Natural killer cell (primary cell): ENCODE measurements around the gene ICE1. TPM values are rescaled to one million over a fixed set of nuclear protein-coding genes. Genes with fewer than 3 reads are reported as not detected.
A peak's percentile ranks its signal among the peaks of the same experiment; 100 is the strongest.
"Not testable (repeated sequence)": the region's sequence is repeated elsewhere in the genome, so short reads cannot be mapped to it uniquely, and the experiment has no call there.

Experiments
- ATAC-seq, 3 donors: fragments of 150-1000 bp in 2 of 3; fragments of 200-7000 bp in 1 of 3; cut with Tn5 transposase; 1 replicate in 1 of 3; 2 replicates in 2 of 3; pipeline ENCODE4 v1.10.0; 2021; ENCODE audit warnings: mild to moderate bottlenecking in 2 of 3, moderate library complexity in 2 of 3
- DNase-seq, 2 donors: peaks; one replicate each; pipeline versions ENCODE4 v3.0.0 to v3.0.0-alpha.2; 2013 to 2021; ENCODE audit warnings: mixed read lengths in 1 of 2
- H3K27ac ChIP-seq: one replicate; pipeline ENCODE4 v1.5.1; 2013; ENCODE audit warnings: mild to moderate bottlenecking, low read length
- H3K27me3 ChIP-seq: one replicate; pipeline ENCODE4 v1.6.1; 2013; ENCODE audit warnings: low read length; ENCODE audit not compliant: control insufficient read depth, insufficient read depth
- H3K36me3 ChIP-seq: one replicate; pipeline ENCODE4 v1.6.1; 2013; ENCODE audit warnings: low read length; ENCODE audit not compliant: control insufficient read depth, insufficient read depth
- H3K4me1 ChIP-seq: one replicate; pipeline ENCODE4 v1.6.1; 2013; ENCODE audit warnings: low read length; ENCODE audit not compliant: control insufficient read depth, insufficient read depth
- H3K4me3 ChIP-seq: one replicate; pipeline ENCODE4 v1.5.1; 2013; ENCODE audit warnings: low read length
- H3K9me3 ChIP-seq: one replicate; pipeline ENCODE4 v1.6.1; 2013; ENCODE audit warnings: low read length; ENCODE audit not compliant: control insufficient read depth, insufficient read depth
- H3K27ac Mint-ChIP-seq, 2 donors: one replicate each; pipeline ENCODE4 v1.8.0; 2022; ENCODE audit warnings: mild to moderate bottlenecking in 2 of 2, mixed read lengths in 2 of 2, moderate library complexity in 1 of 2
- H3K27me3 Mint-ChIP-seq, 2 donors: one replicate each; pipeline ENCODE4 v1.8.0; 2022; ENCODE audit warnings: low read depth in 2 of 2, mixed read lengths in 2 of 2
- H3K36me3 Mint-ChIP-seq: one replicate; pipeline ENCODE4 v1.8.0; 2022; ENCODE audit warnings: mixed read lengths
- H3K4me1 Mint-ChIP-seq, 2 donors: one replicate each; pipeline ENCODE4 v1.8.0; 2022; ENCODE audit warnings: mixed read lengths in 2 of 2
- H3K4me3 Mint-ChIP-seq: one replicate; pipeline ENCODE4 v1.8.0; 2022; ENCODE audit warnings: mild to moderate bottlenecking, moderate library complexity, mixed read lengths
- H3K9me3 Mint-ChIP-seq, 2 donors: one replicate each; pipeline ENCODE4 v1.8.0; 2022; ENCODE audit warnings: mixed read lengths in 2 of 2
- WGBS: methylation state at CpG from one replicate; pipeline ENCODE4 v1.1.7; 2013; ENCODE audit warnings: missing lambda C conversion rate; ENCODE audit not compliant: insufficient coverage; 5-methylcytosine and 5-hydroxymethylcytosine counted together
- intact Hi-C: fragments of 100-400 bp; cut with micrococcal nuclease; formaldehyde crosslinking; loops from one replicate; pipeline ENCODE4 v1.14.2; 2022
- total RNA-seq, 4 donors: library from RNA; stranded (reverse); fragments of 120-200 nt in 1 of 4; gene quantifications; one replicate each; pipeline versions ENCODE4 v1.2.3 to v1.2.4, GENCODE V29; 2013 to 2022
- TF ChIP-seq, protein P1 (sequence below): fragments of 200-600 bp; IDR thresholded peaks from one replicate; pipeline ENCODE4 v1.8.0; 2022; ENCODE audit warnings: antibody characterized with exemption

Gene ICE1
- total RNA-seq, 3 donors from 2014 or later (not counting 1 experiment from before 2014, with no cell fraction given), result 29.7 to 44.5 (median 36.6) TPM

DNA sequence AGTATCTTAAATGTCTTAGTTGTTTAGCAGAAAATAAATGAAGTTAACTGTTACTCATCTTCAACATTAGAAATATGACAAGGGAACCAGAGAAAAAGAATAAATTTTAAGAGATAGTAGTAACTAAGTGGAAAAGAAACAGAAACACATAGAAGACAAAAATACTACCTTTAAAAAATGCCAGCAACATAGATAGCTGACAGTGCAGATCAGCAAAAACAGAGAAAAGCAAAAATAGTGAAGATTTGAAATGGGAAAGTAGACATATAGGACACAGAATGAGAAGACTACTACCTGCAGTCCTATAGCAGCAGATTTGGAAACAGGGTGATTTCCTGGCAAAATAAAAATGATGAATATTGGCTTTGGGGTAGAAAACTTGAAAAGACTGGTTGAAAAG, 48.5 kb downstream of the ICE1 start:
- no peak overlapping the region for H3K4me3 Mint-ChIP-seq
- no peak overlapping the region for H3K27ac ChIP-seq
- peaks cover 40% of the 10 kb centered on the region for H3K36me3 ChIP-seq
- ATAC-seq (no peak), DNase-seq (no peak)
- peaks cover 0 to 6% of the 10 kb centered on the region in 2 donors for H3K4me1 Mint-ChIP-seq
- H3K4me1 ChIP-seq, result no peaks in the 10 kb centered on the region
- no peak overlapping the region for H3K4me3 ChIP-seq
- H3K27ac Mint-ChIP-seq, result no peak overlapping the region
- no peaks in the 10 kb centered on the region for H3K27me3 Mint-ChIP-seq
- H3K27me3 ChIP-seq, result no peaks in the 10 kb centered on the region
- no peaks in the 10 kb centered on the region for H3K9me3 Mint-ChIP-seq
- no peaks in the 10 kb centered on the region for H3K9me3 ChIP-seq
- intact Hi-C loops, result no loop called here
- peaks cover 13% of the 10 kb centered on the region for H3K36me3 Mint-ChIP-seq
- TF ChIP-seq, protein P1, sequence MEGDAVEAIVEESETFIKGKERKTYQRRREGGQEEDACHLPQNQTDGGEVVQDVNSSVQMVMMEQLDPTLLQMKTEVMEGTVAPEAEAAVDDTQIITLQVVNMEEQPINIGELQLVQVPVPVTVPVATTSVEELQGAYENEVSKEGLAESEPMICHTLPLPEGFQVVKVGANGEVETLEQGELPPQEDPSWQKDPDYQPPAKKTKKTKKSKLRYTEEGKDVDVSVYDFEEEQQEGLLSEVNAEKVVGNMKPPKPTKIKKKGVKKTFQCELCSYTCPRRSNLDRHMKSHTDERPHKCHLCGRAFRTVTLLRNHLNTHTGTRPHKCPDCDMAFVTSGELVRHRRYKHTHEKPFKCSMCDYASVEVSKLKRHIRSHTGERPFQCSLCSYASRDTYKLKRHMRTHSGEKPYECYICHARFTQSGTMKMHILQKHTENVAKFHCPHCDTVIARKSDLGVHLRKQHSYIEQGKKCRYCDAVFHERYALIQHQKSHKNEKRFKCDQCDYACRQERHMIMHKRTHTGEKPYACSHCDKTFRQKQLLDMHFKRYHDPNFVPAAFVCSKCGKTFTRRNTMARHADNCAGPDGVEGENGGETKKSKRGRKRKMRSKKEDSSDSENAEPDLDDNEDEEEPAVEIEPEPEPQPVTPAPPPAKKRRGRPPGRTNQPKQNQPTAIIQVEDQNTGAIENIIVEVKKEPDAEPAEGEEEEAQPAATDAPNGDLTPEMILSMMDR, result no peak

DNA sequence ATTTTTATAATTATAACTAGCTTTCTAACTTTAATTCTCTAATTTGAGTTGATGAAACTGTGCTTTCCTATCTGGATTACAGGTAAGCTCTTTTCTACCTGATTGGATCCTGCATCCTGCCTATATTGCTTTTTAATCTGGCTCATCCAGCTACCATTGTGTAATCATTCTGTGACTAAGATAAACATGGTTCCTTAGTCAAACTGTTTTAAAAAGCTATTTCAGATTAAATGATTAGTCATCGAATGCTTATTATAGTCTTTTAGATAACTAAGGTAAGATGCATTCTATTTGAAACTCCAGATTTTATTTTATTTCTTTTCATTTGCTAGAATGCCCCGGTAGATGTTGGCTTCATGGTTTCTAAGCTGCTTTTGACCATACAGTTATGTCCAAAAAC, 50.7 kb downstream of the ICE1 start:
- Mint-ChIP-seq H3K27me3 (no peaks in the 10 kb centered on the region), H3K9me3 (no peaks in the 10 kb centered on the region), H3K4me1 (no peaks in the 10 kb centered on the region), H3K4me3 (no peak overlapping the region), H3K27ac (no peak overlapping the region), H3K36me3 (peaks cover 17% of the 10 kb centered on the region)
- Histone ChIP-seq H3K4me3 (no peak overlapping the region), H3K27me3 (no peaks in the 10 kb centered on the region), H3K36me3 (peaks cover 33% of the 10 kb centered on the region), H3K4me1 (no peaks in the 10 kb centered on the region), H3K27ac (no peak overlapping the region), H3K9me3 (no peaks in the 10 kb centered on the region)
- 100% methylated on average over 2 of the region's 2 CpGs for WGBS
- intact Hi-C loops, result no loop called here
- TF ChIP-seq, protein P1, result no peak
- ATAC-seq (no peak), DNase-seq (no peak)

GRCh38 chr5:5474961-5475360, 52.5 kb downstream of the ICE1 start:
- DNase-seq (no peak), ATAC-seq (no peak)
- no peaks in the 10 kb centered on the region for H3K27me3 ChIP-seq
- H3K9me3 ChIP-seq, result no peaks in the 10 kb centered on the region
- H3K36me3 ChIP-seq, result peaks cover 30% of the 10 kb centered on the region
- Mint-ChIP-seq H3K4me3 (no peak overlapping the region), H3K27me3 (no peaks in the 10 kb centered on the region), H3K27ac (no peak overlapping the region), H3K4me1 (peaks cover 0 to 6% of the 10 kb centered on the region in 2 donors), H3K9me3 (no peaks in the 10 kb centered on the region), H3K36me3 (peaks cover 16% of the 10 kb centered on the region)
- no peak overlapping the region for H3K27ac ChIP-seq
- 99% methylated on average over 5 of the region's 5 CpGs for WGBS
- H3K4me3 ChIP-seq, result no peak overlapping the region
- TF ChIP-seq, protein P1, result no peak
- intact Hi-C loops, result no loop called here
- H3K4me1 ChIP-seq, result no peaks in the 10 kb centered on the region

GRCh38 chr5:5475975-5476374, 53.5 kb downstream of the ICE1 start:
- Histone ChIP-seq H3K27ac (no peak overlapping the region), H3K4me1 (peaks cover 6% of the 10 kb centered on the region), H3K4me3 (no peak overlapping the region), H3K36me3 (peaks cover 30% of the 10 kb centered on the region), H3K9me3 (no peaks in the 10 kb centered on the region), H3K27me3 (no peaks in the 10 kb centered on the region)
- DNase-seq (no peak), ATAC-seq (no peak)
- Mint-ChIP-seq H3K27me3 (no peaks in the 10 kb centered on the region), H3K4me3 (no peak overlapping the region), H3K36me3 (peaks cover 16% of the 10 kb centered on the region), H3K4me1 (peaks cover 7 to 12% of the 10 kb centered on the region in 2 donors), H3K9me3 (no peaks in the 10 kb centered on the region), H3K27ac (peak overlapping the region in 1 of 2 donors; percentile 11)
- intact Hi-C loops, result no loop called here
- TF ChIP-seq, protein P1, result no peak
- WGBS, result 83% methylated on average over 1 of the region's 2 CpGs

DNA sequence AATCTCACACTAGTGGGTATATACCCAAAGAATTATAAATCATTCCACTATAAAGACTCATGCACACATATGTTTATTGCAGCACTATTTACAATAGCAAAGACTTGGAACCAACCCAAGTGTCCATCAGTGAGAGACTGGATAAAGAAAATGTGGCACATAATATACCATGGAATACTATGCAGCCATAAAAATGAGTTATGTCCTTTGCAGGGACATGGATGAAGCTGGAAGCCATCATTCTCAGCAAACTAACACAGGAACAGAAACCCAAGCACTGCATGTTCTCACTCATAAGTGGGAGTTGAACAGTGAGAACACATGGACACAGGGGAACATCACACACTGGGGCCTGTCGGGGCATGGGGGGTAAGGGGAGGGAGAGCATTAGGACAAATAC, 57.1 kb downstream of the ICE1 start:
- Mint-ChIP-seq H3K36me3 (peaks cover 16% of the 10 kb centered on the region), H3K4me1 (peaks cover 25 to 28% of the 10 kb centered on the region in 2 donors), H3K27ac (peak overlapping the region; percentile 24 to 28)
- ATAC-seq, H3K4me3 Mint-ChIP-seq, H3K9me3 Mint-ChIP-seq, H3K27me3 Mint-ChIP-seq, H3K27me3 ChIP-seq, H3K4me3 ChIP-seq, H3K4me1 ChIP-seq, intact Hi-C loops, DNase-seq, H3K27ac ChIP-seq, H3K9me3 ChIP-seq: not testable (repeated sequence)
- WGBS, result 100% methylated on average over 1 of the region's 1 CpG
- peaks cover 26% of the 10 kb centered on the region for H3K36me3 ChIP-seq
